Activated T-helper 1 cell treated with anti-CD3 and anti-CD28 coated beads, Interleukin-12 subunit alpha, Interleukin-12 subunit beta, Interleukin-2, Interleukin-4 antibody, amounts not matched to agents 30 ng/mL and 10 ng/mL and 1 ng/mL, durations not matched to agents 14 hours and 24 hours and 36 hours (primary cell): ENCODE data around the gene CDK6. TPM values are rescaled to one million over a fixed set of nuclear protein-coding genes. Genes with fewer than 3 reads are reported as not detected.
"Not testable (repeated sequence)": the region's sequence is repeated elsewhere in the genome, so short reads cannot be mapped to it uniquely, and the experiment has no call there.

Experiments used
- DNase-seq: peaks from one replicate; pipeline ENCODE4 v3.0.0; 2021; ENCODE audit warnings: low spot score
- H3K27ac Mint-ChIP-seq: one replicate; pipeline ENCODE4 v1.8.0; 2021; ENCODE audit warnings: mild to moderate bottlenecking, mixed read lengths
- H3K27me3 Mint-ChIP-seq: one replicate; pipeline ENCODE4 v1.8.0; 2022; ENCODE audit warnings: mild to moderate bottlenecking, moderate library complexity, mixed read lengths; ENCODE audit not compliant: insufficient read depth
- H3K36me3 Mint-ChIP-seq: one replicate; pipeline ENCODE4 v1.8.0; 2021; ENCODE audit warnings: low read depth, mixed read lengths
- H3K4me1 Mint-ChIP-seq: one replicate; pipeline ENCODE4 v1.8.0; 2021; ENCODE audit warnings: low read depth, mixed read lengths
- H3K4me3 Mint-ChIP-seq: one replicate; pipeline ENCODE4 v1.8.0; 2021; ENCODE audit warnings: mild to moderate bottlenecking, moderate library complexity, mixed read lengths
- H3K9me3 Mint-ChIP-seq: one replicate; pipeline ENCODE4 v1.8.0; 2021; ENCODE audit warnings: mixed read lengths
- intact Hi-C: fragments of 100-400 bp; cut with micrococcal nuclease; formaldehyde crosslinking; loops from one replicate; pipeline ENCODE4 v1.15.1; 2024
- total RNA-seq: library from RNA; stranded (reverse); gene quantifications from 2 replicates; pipeline ENCODE4 v1.2.3, GENCODE V29; 2022

Gene CDK6
- total RNA-seq: 328 and 332 TPM in 2 replicates

- Mint-ChIP-seq H3K4me3 (peak within 1 kb of the TSS; percentile 97), H3K27ac (peak within 1 kb of the TSS; percentile 95), H3K27me3 (peaks cover 5% of the 10 kb centered on the region), H3K9me3 (no peaks in the 10 kb centered on the region), H3K36me3 (peaks cover 26% of the 10 kb centered on the region), H3K4me1 (peaks cover 41% of the 10 kb centered on the region)
- intact Hi-C loops: loop anchor here (1.0 kb wide), 2 partner anchors 219 to 281 kb away; partner anchors contain the start of gene SAMD9
- peak; percentile 63 for DNase-seq
Measured at GRCh38 chr7:92836489-92836999, at the start of gene CDK6. TSS of gene CDK6 (minus strand) at chr7:92836573. CDS start at chr7:92833323, 3,250 bp downstream.

GRCh38 chr7:92886039-92886438, 49.7 kb upstream of the CDK6 start:
- Mint-ChIP-seq H3K36me3 (peaks cover 22% of the 10 kb centered on the region), H3K9me3 (peaks cover 69% of the 10 kb centered on the region), H3K4me1 (peaks cover 26% of the 10 kb centered on the region)
- DNase-seq, intact Hi-C loops, H3K27me3 Mint-ChIP-seq, H3K27ac Mint-ChIP-seq, H3K4me3 Mint-ChIP-seq: not testable (repeated sequence)

- no peak overlapping the region for H3K4me3 Mint-ChIP-seq
- H3K9me3 Mint-ChIP-seq: peaks cover 65% of the 10 kb centered on the region
- peaks cover 22% of the 10 kb centered on the region for H3K36me3 Mint-ChIP-seq
- intact Hi-C loops: no loop called here
- DNase-seq: no peak
- no peaks in the 10 kb centered on the region for H3K27me3 Mint-ChIP-seq
- H3K4me1 Mint-ChIP-seq: peaks cover 43% of the 10 kb centered on the region
- no peak overlapping the region for H3K27ac Mint-ChIP-seq
Measured at GRCh38 chr7:92884218-92884617, 47.8 kb upstream of the CDK6 start.

- Mint-ChIP-seq H3K4me3 (no peak overlapping the region), H3K27me3 (no peaks in the 10 kb centered on the region), H3K27ac (no peak overlapping the region), H3K36me3 (peaks cover 22% of the 10 kb centered on the region), H3K9me3 (peaks cover 57% of the 10 kb centered on the region), H3K4me1 (peaks cover 44% of the 10 kb centered on the region)
- intact Hi-C loops: no loop called here
- no peak for DNase-seq
Measured at GRCh38 chr7:92882760-92883159, 46.4 kb upstream of the CDK6 start.

- Mint-ChIP-seq H3K4me1 (peaks cover 61% of the 10 kb centered on the region), H3K27ac (peak overlapping the region; percentile 76), H3K4me3 (peak overlapping the region; percentile 43), H3K27me3 (no peaks in the 10 kb centered on the region), H3K36me3 (peaks cover 21% of the 10 kb centered on the region), H3K9me3 (peaks cover 43% of the 10 kb centered on the region)
- DNase-seq: no peak
- intact Hi-C loops: no loop called here
Measured at GRCh38 chr7:92881091-92881485, 44.7 kb upstream of the CDK6 start.

GRCh38 chr7:92880212-92881090, 44.1 kb upstream of the CDK6 start:
- H3K27me3 Mint-ChIP-seq: no peaks in the 10 kb centered on the region
- peaks cover 21% of the 10 kb centered on the region for H3K36me3 Mint-ChIP-seq
- H3K4me1 Mint-ChIP-seq: peaks cover 67% of the 10 kb centered on the region
- H3K27ac Mint-ChIP-seq: no peak overlapping the region
- peaks cover 40% of the 10 kb centered on the region for H3K9me3 Mint-ChIP-seq
- no peak overlapping the region for H3K4me3 Mint-ChIP-seq
- intact Hi-C loops: loop anchor here (1.0 kb wide), 2 partner anchors 175 to 259 kb away; no protein-coding TSS in a partner anchor
- DNase-seq: no peak

- H3K4me1 Mint-ChIP-seq: peaks cover 80% of the 10 kb centered on the region
- H3K27me3 Mint-ChIP-seq: no peaks in the 10 kb centered on the region
- peaks cover 12% of the 10 kb centered on the region for H3K9me3 Mint-ChIP-seq
- intact Hi-C loops: loop anchor here (1.0 kb wide), 1 partner anchor 40 kb away; no protein-coding TSS in a partner anchor
- H3K4me3 Mint-ChIP-seq: no peak overlapping the region
- no peak for DNase-seq
- no peak overlapping the region for H3K27ac Mint-ChIP-seq
- H3K36me3 Mint-ChIP-seq: peaks cover 10% of the 10 kb centered on the region
Measured at GRCh38 chr7:92877367-92877766, 41.0 kb upstream of the CDK6 start.

- H3K27ac Mint-ChIP-seq: no peak overlapping the region
- H3K4me3 Mint-ChIP-seq: no peak overlapping the region
- peaks cover 7% of the 10 kb centered on the region for H3K36me3 Mint-ChIP-seq
- DNase-seq: no peak
- H3K27me3 Mint-ChIP-seq: no peaks in the 10 kb centered on the region
- peaks cover 74% of the 10 kb centered on the region for H3K4me1 Mint-ChIP-seq
- H3K9me3 Mint-ChIP-seq: peaks cover 7% of the 10 kb centered on the region
- intact Hi-C loops: loop anchor here (1.0 kb wide), 1 partner anchor 40 kb away; no protein-coding TSS in a partner anchor
Measured at GRCh38 chr7:92876836-92877235, 40.5 kb upstream of the CDK6 start.

GRCh38 chr7:92875719-92876118, 39.3 kb upstream of the CDK6 start:
- intact Hi-C loops: loop anchor here (1.0 to 2.0 kb wide), 3 partner anchors 20 to 63 kb away; no protein-coding TSS in a partner anchor
- peaks cover 63% of the 10 kb centered on the region for H3K4me1 Mint-ChIP-seq
- H3K27me3 Mint-ChIP-seq: no peaks in the 10 kb centered on the region
- H3K9me3 Mint-ChIP-seq: peaks cover 6% of the 10 kb centered on the region
- peaks cover 6% of the 10 kb centered on the region for H3K36me3 Mint-ChIP-seq
- no peak overlapping the region for H3K4me3 Mint-ChIP-seq
- DNase-seq: no peak
- peak overlapping the region; percentile 68 for H3K27ac Mint-ChIP-seq

GRCh38 chr7:92875173-92875572, 38.8 kb upstream of the CDK6 start:
- intact Hi-C loops: loop anchor here (1.0 to 2.0 kb wide), 3 partner anchors 20 to 62 kb away; no protein-coding TSS in a partner anchor
- Mint-ChIP-seq H3K27ac (peak overlapping the region; percentile 68), H3K4me3 (peak overlapping the region; percentile 31), H3K27me3 (no peaks in the 10 kb centered on the region), H3K4me1 (peaks cover 59% of the 10 kb centered on the region), H3K9me3 (peaks cover 9% of the 10 kb centered on the region), H3K36me3 (peaks cover 8% of the 10 kb centered on the region)
- no peak for DNase-seq

- DNase-seq: no peak
- Mint-ChIP-seq H3K27me3 (no peaks in the 10 kb centered on the region), H3K36me3 (peaks cover 12% of the 10 kb centered on the region), H3K4me1 (peaks cover 52% of the 10 kb centered on the region), H3K27ac (peak overlapping the region; percentile 68), H3K4me3 (no peak overlapping the region), H3K9me3 (peaks cover 13% of the 10 kb centered on the region)
- intact Hi-C loops: loop anchor here (2.0 kb wide), 1 partner anchor 62 kb away; no protein-coding TSS in a partner anchor
Measured at GRCh38 chr7:92874567-92874966, 38.2 kb upstream of the CDK6 start.

GRCh38 chr7:92873776-92874175, 37.4 kb upstream of the CDK6 start:
- H3K27ac Mint-ChIP-seq: no peak overlapping the region
- H3K9me3 Mint-ChIP-seq: peaks cover 20% of the 10 kb centered on the region
- DNase-seq: no peak
- H3K36me3 Mint-ChIP-seq: peaks cover 13% of the 10 kb centered on the region
- H3K4me3 Mint-ChIP-seq: no peak overlapping the region
- H3K27me3 Mint-ChIP-seq: no peaks in the 10 kb centered on the region
- intact Hi-C loops: loop anchor here (2.0 kb wide), 1 partner anchor 61 kb away; no protein-coding TSS in a partner anchor
- H3K4me1 Mint-ChIP-seq: peaks cover 49% of the 10 kb centered on the region

GRCh38 chr7:92872701-92873100, 36.3 kb upstream of the CDK6 start:
- H3K36me3 Mint-ChIP-seq: peaks cover 18% of the 10 kb centered on the region
- peaks cover 30% of the 10 kb centered on the region for H3K9me3 Mint-ChIP-seq

More at GRCh38 chr7:92872701-92873100, 36.3 kb upstream of the CDK6 start:
- no peak overlapping the region for H3K4me3 Mint-ChIP-seq
- H3K4me1 Mint-ChIP-seq: peaks cover 48% of the 10 kb centered on the region
- H3K27me3 Mint-ChIP-seq: no peaks in the 10 kb centered on the region
- no peak overlapping the region for H3K27ac Mint-ChIP-seq
- DNase-seq: no peak
- intact Hi-C loops: no loop called here
